AG09319 (cell line): ENCODE data around the gene STXBP4.

Experiments
- DNase-seq: peaks from one replicate; pipeline ENCODE4 v3.0.0-alpha.2; 2010; ENCODE audit warnings: low read depth; ENCODE audit errors: extremely low read depth
- CTCF ChIP-seq: IDR thresholded peaks from 2 replicates; pipeline ENCODE4 v1.5.1; 2011; ENCODE audit warnings: low read depth, mild to moderate bottlenecking, inconsistent platforms, low read length, moderate library complexity

STXBP4 gene

GRCh38 chr17:54977744-54978143 lies 9.2 kb downstream of the STXBP4 start:
- DNase-seq = no peak
- TF ChIP-seq CTCF = no peak

- DNase-seq = no peak
- TF ChIP-seq CTCF = no peak
These were observed 11.1 kb downstream of the STXBP4 start for GRCh38 chr17:54979657-54980056.

GRCh38 chr17:54980375-54980774 lies 11.8 kb downstream of the STXBP4 start:
- no peak for TF ChIP-seq CTCF
- DNase-seq = no peak

- TF ChIP-seq CTCF = no peak
These were observed 13.8 kb downstream of the STXBP4 start for GRCh38 chr17:54982399-54982798.

GRCh38 chr17:54983260-54983659 lies 14.7 kb downstream of the STXBP4 start:
- TF ChIP-seq CTCF = no peak
- no peak for DNase-seq

More at GRCh38 chr17:54982399-54982798, 13.8 kb downstream of the STXBP4 start:
- no peak for DNase-seq

- no peak for DNase-seq
- TF ChIP-seq CTCF = no peak
These were observed 16.9 kb downstream of the STXBP4 start for GRCh38 chr17:54985476-54985875.

GRCh38 chr17:54990118-54990517 lies 21.6 kb downstream of the STXBP4 start:
- DNase-seq = no peak
- no peak for TF ChIP-seq CTCF

- DNase-seq = no peak
- TF ChIP-seq CTCF = no peak
These were observed 23.0 kb downstream of the STXBP4 start for GRCh38 chr17:54991567-54991966.
